Sigmoid colon (tissue), 7 donors: ENCODE data around the gene NATD1. TPM values are rescaled to one million over a fixed set of nuclear protein-coding genes. Genes with fewer than 3 reads are reported as not detected.

Experiments used
- DNase-seq: peaks from one replicate; pipeline ENCODE4 v3.0.0-alpha.2; 2019
- H3K27ac ChIP-seq, 4 donors: fragments of 200-600 bp; sonication (generic); one replicate each; pipeline ENCODE4 v1.5.1; 2016 to 2019; ENCODE audit warnings: mild to moderate bottlenecking in 1 of 4
- H3K27me3 ChIP-seq, 3 donors: fragments of 200-600 bp; sonication (generic); one replicate each; pipeline ENCODE4 v1.5.1; 2019; ENCODE audit warnings: mild to moderate bottlenecking in 1 of 3
- H3K36me3 ChIP-seq, 4 donors: fragments of 200-600 bp; sonication (generic); one replicate each; pipeline ENCODE4 v1.5.1; 2016 to 2019
- H3K4me1 ChIP-seq, 4 donors: fragments of 200-600 bp; sonication (generic); one replicate each; pipeline ENCODE4 v1.5.1; 2017 to 2019
- H3K4me3 ChIP-seq, 4 donors: fragments of 200-600 bp; sonication (generic); one replicate each; pipeline ENCODE4 v1.5.1; 2017 to 2019; ENCODE audit warnings: mild to moderate bottlenecking in 2 of 4, moderate library complexity in 1 of 4
- H3K9me3 ChIP-seq, 4 donors: fragments of 200-600 bp in 3 of 4; sonication (generic) in 3 of 4; one replicate each; pipeline versions ENCODE4 v1.5.1 to v1.6.1; 2013 to 2019
- CTCF ChIP-seq, 4 experiments: fragments of 450-650 bp in 3 of 4; fragments of 200-600 bp in 1 of 4; IDR thresholded peaks; one replicate each; pipeline ENCODE4 v1.5.1; 2016 to 2019; ENCODE audit warnings: antibody characterized with exemption in 4 of 4, mild to moderate bottlenecking in 3 of 4, moderate library complexity in 2 of 4
- EP300 ChIP-seq, 4 donors: sonication (generic); formaldehyde crosslinking; IDR thresholded peaks; one replicate each; pipeline ENCODE4 v1.6.1; 2017; ENCODE audit warnings: antibody characterized with exemption in 4 of 4
- POLR2A ChIP-seq, 2 donors: fragments of 450-650 bp; IDR thresholded peaks; one replicate each; pipeline ENCODE4 v1.6.1; 2016; ENCODE audit warnings: antibody characterized with exemption in 2 of 2, mild to moderate bottlenecking in 2 of 2, moderate library complexity in 2 of 2
- POLR2AphosphoS5 ChIP-seq, 4 donors: sonication (generic); formaldehyde crosslinking; IDR thresholded peaks; one replicate each; pipeline ENCODE4 v1.6.1; 2017; ENCODE audit warnings: antibody characterized with exemption in 4 of 4
- WGBS, 2 donors: extraction: QIAGEN DNeasy Blood & Tissue Kit; methylation state at CpG; one replicate each; pipeline ENCODE4 v1.1.7; 2013; 5-methylcytosine and 5-hydroxymethylcytosine counted together
- intact Hi-C: fragments of 100-400 bp; cut with DNase I; formaldehyde crosslinking; loops from one replicate; pipeline ENCODE4 v1.15.1; 2023
- polyA plus RNA-seq, 3 donors: library from polyadenylated mRNA; stranded (reverse); fragments of 200-250 nt; gene quantifications; one replicate each; pipeline ENCODE4 v1.2.3, GENCODE V29; 2013
- total RNA-seq, 4 donors: library from RNA; depleted of rRNA; stranded (reverse); fragments of >200 nt; gene quantifications; one replicate each; pipeline ENCODE4 v1.1.0, GENCODE V29; 2016
- donor health status: healthy with polysubstance abuse.
- donor health status: Bipolar disorder and iron deficiency.
- donor health status: healthy.

The NATD1 gene
- total and polyA plus RNA-seq, 7 donors = 2.5 to 13.8 (median 6.8) TPM

- intact Hi-C loops = no loop called here
- Histone ChIP-seq H3K27ac (peak overlapping the region in 1 of 4 donors; percentile 81), H3K4me3 (no peak overlapping the region), H3K36me3 (no peaks in the 10 kb centered on the region), H3K9me3 (no peaks in the 10 kb centered on the region), H3K4me1 (peaks cover 0 to 45% (median 35%) of the 10 kb centered on the region in 4 donors), H3K27me3 (no peaks in the 10 kb centered on the region)
- 60 to 66% methylated on average over 4 of the region's 4 CpGs for WGBS, 2 donors
- TF ChIP-seq POLR2A (IDR thresholded peaks at IDR 0.05) = no peak
- TF ChIP-seq POLR2AphosphoS5 (IDR thresholded peaks at IDR 0.05) = no peak
- no peak for TF ChIP-seq CTCF (IDR thresholded peaks at IDR 0.05)
- TF ChIP-seq EP300 (IDR thresholded peaks at IDR 0.05) = no peak
- DNase-seq = no peak
Measured at GRCh38 chr17:21250854-21251253, 2.4 kb downstream of the NATD1 start.

GRCh38 chr17:21249920-21250703, 3.1 kb downstream of the NATD1 start:
- Histone ChIP-seq H3K4me3 (no peak overlapping the region), H3K27ac (no peak overlapping the region), H3K27me3 (no peaks in the 10 kb centered on the region), H3K4me1 (peaks cover 0 to 45% (median 35%) of the 10 kb centered on the region in 4 donors), H3K9me3 (no peaks in the 10 kb centered on the region), H3K36me3 (no peaks in the 10 kb centered on the region)
- intact Hi-C loops = no loop called here
- WGBS, 2 donors = 58 to 70% methylated on average over 7 of the region's 7 CpGs
- TF ChIP-seq EP300 (IDR thresholded peaks at IDR 0.05) (no peak), POLR2AphosphoS5 (IDR thresholded peaks at IDR 0.05) (no peak), POLR2A (IDR thresholded peaks at IDR 0.05) (no peak), CTCF (IDR thresholded peaks at IDR 0.05) (no peak)
- no peak for DNase-seq

GRCh38 chr17:21249086-21249795, 4.0 kb downstream of the NATD1 start:
- no peak for TF ChIP-seq CTCF (IDR thresholded peaks at IDR 0.05)
- TF ChIP-seq POLR2AphosphoS5 (IDR thresholded peaks at IDR 0.05) = no peak
- no peak for TF ChIP-seq POLR2A (IDR thresholded peaks at IDR 0.05)
- TF ChIP-seq EP300 (IDR thresholded peaks at IDR 0.05) = no peak
- Histone ChIP-seq H3K36me3 (no peaks in the 10 kb centered on the region), H3K27me3 (no peaks in the 10 kb centered on the region), H3K27ac (no peak overlapping the region), H3K4me3 (no peak overlapping the region), H3K4me1 (peaks cover 0 to 45% (median 35%) of the 10 kb centered on the region in 4 donors), H3K9me3 (no peaks in the 10 kb centered on the region)
- 87 to 88% methylated on average over 12 of the region's 12 CpGs for WGBS, 2 donors
- no peak for DNase-seq
- intact Hi-C loops = no loop called here

- no peak for TF ChIP-seq CTCF (IDR thresholded peaks at IDR 0.05)
- no peak for TF ChIP-seq POLR2AphosphoS5 (IDR thresholded peaks at IDR 0.05)
- no peak for TF ChIP-seq POLR2A (IDR thresholded peaks at IDR 0.05)
- no peak for TF ChIP-seq EP300 (IDR thresholded peaks at IDR 0.05)
- no peak for DNase-seq
- no peak overlapping the region for H3K27ac ChIP-seq
- peaks cover 0 to 38% (median 29%) of the 10 kb centered on the region in 4 donors for H3K4me1 ChIP-seq
- H3K27me3 ChIP-seq = no peaks in the 10 kb centered on the region
- H3K9me3 ChIP-seq = no peaks in the 10 kb centered on the region
- 86 to 91% methylated on average over 4 of the region's 4 CpGs for WGBS, 2 donors
- H3K4me3 ChIP-seq = no peak overlapping the region
- peaks cover 0 to under 1% (median 0%) of the 10 kb centered on the region in 4 donors for H3K36me3 ChIP-seq
- intact Hi-C loops = no loop called here
Measured at GRCh38 chr17:21248500-21248899, 4.7 kb downstream of the NATD1 start.
